HG03378 (cell line): ENCODE results near the gene FBLN2.
"Not testable (repeated sequence)": the region's sequence is repeated elsewhere in the genome, so short reads cannot be mapped to it uniquely, and the experiment has no call there.

Source experiments
- ATAC-seq: cut with Tn5 transposase; IDR thresholded peaks from one replicate; pipeline ENCODE4 v1.9.1; 2021; ENCODE audit warnings: mild to moderate bottlenecking, moderate library complexity; ENCODE audit not compliant: unreplicated experiment

FBLN2 gene

DNA sequence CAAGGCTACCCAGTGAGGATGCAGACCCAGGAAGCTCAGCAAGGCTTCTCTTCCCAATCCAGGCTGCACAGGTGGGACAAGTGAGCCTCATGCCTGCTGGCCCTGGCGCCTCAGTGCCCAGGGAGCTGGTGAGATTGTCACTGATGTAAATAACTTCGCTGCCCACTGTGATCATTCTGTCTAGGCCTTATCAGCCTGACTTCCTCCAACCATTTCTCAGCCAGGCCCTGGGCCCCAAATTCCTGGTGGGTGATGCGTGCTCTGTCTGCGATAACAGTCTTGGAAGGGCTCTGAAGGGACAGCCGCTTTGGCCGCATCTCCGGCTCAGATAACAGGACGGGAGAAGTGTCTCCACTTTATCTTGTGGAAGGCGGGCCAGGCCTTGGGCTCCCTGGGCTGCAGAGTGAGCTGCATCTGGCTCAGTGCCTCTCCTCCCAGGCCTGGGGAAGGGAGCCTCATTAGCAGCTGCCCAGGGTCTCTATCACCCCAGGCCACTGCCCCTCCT, 2.2 kb upstream of the FBLN2 start:
- ATAC-seq, result no peak

DNA sequence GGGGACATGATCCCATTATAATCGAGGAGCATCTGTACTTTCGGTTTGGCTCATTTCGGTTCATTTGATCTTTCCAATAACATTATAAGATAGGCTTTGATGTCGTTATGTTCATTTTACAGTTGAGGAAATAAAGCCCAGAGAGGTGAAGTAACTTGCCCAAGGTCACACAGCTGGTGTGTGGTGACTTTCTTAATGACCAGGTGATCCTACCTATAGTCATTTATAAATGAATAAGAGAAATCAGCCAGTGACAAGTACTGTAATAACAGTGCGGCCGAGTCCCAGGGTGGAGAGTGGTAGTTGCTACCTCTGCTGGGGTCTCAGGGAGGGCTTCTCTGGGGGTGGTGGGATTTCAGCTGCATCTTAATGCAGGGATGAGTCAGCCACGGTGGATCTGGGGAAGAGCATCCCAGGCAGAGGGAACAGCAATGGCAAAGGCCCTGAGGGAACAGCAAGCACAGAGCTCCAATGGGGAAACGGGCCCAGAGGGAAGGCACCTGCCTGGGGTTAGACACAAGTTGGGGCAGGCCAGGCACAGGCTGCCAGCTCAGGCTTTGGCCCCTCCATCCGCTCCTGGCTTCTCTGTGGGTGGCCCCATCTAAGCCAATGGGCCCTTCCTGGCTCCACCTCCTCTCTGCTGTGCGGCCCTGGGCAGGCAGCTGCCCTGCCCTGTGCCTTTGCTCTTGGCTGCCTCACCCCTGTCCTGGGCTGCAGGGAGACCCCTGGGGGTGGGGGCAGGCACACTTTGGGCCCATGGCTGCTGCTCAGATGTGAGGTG, 1.1 kb upstream of the FBLN2 start:
- ATAC-seq, result no peak

DNA sequence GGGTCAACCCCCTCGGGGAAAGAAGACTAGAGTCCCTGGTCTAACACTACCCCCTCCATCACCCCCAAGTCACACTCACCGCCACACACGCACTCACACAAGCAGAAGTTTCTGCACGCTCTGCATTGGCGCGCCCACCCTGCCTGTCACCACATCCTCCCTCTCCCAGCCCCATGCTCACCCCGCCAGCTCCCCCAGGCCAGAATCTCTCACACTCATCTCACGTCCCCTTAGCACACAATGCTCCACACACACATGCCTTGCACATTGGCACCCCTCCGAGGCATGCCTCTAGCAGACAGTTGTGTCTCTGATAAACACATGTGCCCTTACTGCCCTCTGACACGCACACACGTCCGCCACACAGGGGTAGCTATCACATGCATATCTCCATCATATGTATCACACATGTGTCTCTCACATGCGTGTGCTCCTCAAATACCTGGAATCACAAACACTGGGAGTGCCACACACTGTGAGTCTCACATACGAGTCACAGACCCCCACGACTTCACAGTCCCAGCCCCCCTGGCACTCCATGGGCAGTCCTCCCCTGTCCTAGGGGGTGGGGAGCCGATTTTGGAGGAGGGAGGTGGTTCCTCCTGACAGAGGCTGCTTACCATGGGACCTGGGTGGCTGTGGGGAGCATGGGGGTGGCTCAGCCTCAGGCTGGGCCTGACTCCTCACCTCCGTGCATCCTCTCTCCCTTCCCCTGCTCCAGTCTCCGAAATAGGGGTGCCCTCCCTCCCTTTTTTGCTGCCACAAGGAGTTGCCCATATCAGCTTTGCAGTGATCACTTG, 898 bp downstream of the FBLN2 start:
- ATAC-seq, result no peak

DNA sequence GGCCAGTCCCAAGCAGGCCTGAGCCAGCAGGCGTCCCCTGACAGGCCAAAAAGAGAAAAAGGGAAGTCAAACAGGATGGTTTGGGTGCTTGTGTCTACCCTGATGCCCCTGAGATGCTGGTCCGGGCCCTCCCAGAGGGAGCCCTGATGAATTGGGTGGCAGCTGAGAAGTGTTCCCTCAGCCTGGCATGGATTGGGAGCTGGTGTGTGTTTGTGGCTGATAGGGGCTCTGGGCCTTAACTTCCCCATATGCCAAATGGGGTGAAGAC, 1.4 kb downstream of the FBLN2 start:
- ATAC-seq, result no peak

DNA sequence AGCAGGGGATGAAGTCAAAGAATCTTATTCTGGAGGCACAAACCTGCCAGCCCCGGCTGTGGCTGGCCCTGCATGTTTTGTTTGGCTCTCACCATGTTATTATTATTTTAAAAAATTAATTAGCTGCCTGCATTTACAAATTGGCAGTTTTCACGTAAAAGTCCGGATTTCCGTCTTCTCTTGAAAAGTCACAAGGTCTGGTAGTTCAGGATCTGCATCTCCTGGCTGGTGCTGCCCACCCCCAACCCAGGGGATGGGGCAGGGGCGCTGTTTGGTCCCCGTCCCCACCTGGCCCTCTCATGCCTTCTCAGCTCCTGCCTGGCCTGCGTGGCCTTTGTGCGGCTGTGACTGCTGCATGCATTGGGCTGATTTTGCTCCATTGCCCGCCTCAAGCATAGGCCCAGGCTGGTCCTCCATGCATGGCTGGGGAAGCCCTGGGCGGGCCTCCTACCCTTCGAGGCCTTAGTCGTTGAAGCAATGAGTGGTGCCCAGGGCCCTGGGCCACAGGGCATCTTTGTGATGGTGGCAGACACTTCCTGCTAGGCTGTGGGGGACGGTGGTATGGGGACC, 2.0 kb downstream of the FBLN2 start:
- ATAC-seq, result no peak

DNA sequence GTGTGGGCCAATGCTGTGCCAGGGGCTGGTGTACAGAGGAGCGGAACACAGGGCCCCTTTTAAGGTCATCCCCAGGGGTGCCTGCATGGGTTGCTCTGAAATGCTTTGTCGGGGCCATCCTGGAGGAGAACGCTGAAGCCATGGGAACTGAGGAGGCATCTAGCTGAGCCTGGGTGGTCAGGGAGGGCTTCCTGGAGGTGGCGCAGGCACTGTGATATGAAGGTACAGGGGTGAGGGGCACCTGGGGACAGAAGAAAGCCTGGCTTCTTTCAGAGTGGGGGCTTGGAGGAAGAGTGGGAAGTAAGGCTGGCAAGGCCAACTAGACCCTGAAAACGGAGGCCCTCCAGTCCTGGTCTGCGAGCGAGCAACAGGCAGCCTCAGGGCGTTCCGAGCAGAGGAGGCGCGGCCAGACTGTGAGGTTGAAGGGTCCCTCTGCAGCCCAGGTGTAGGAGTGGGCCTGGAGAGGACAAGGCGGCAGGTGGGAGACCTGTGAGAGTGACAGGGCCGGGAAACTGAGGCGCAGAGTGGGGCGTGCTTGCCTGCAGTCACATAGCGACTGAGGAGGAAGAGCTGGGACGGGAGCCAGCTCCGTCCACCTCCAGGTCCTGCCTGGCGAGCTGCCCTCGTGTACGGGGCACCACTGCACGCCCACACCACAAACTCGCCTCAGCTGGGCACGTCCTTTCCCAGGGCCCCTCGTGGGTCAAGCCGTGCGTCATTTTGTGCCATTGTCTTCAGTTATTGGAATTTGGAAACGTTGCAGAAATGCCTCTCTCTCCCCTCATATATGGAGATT, 4.1 kb downstream of the FBLN2 start:
- ATAC-seq, result no peak

DNA sequence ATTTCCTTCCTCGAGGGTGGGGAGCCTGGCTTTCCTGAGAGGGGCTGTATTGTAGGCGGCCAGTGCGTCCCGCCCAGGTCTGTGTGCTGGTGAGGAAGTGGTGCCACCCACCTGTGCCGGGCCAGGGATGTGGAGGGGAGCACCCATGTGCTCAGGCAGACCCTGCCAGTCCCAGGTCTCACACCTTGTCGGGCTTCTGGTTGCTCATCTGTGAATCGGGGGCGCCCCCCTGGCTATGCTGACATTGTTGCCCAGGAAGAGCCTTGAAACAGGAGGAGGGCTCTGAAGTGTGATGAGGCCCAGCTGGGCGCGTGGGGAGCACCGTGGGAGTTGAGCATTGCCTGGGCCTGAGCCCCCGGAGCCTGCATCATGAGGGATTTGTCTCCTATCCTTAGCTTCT, 4.8 kb downstream of the FBLN2 start:
- ATAC-seq, result no peak

DNA sequence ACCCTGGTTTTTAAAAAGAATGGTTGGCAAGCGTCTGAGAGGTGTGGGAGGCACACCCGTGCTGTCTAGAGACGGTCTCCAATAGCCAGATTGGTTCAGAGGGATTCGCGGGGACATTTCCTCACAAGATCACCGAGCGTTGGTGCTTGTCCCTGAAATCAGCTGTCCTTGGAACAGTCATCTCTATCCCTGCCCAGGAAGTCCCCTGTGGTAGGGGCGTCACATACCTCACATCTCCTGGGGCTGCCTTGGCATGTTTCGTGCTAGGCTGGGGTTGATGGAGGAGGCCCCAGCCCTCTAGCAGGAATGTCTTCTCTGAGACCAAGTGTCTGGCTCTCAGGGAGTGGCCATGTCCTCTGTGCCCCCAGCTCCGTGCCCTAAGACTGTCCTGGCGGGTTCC, 6.8 kb downstream of the FBLN2 start:
- no peak for ATAC-seq

DNA sequence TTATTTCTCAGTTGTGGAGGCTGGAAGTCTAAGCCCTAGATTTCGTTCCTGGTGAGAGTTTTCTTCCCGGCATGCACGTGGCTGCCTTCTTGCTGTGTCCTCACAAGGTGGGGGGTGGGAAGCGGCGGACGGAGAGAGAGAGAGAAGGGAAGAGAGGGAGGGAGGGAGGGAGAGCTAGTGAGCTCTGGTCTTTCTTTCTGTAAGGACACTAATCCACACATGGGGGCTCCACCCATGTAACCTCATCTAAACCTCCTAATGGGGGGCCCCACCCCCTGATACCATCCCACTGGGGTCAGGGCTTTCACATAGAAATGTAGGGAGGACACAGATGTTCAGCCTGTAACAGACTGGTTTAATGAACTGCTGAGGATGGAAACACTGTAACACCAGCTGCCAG, 7.3 kb downstream of the FBLN2 start:
- no peak for ATAC-seq

DNA sequence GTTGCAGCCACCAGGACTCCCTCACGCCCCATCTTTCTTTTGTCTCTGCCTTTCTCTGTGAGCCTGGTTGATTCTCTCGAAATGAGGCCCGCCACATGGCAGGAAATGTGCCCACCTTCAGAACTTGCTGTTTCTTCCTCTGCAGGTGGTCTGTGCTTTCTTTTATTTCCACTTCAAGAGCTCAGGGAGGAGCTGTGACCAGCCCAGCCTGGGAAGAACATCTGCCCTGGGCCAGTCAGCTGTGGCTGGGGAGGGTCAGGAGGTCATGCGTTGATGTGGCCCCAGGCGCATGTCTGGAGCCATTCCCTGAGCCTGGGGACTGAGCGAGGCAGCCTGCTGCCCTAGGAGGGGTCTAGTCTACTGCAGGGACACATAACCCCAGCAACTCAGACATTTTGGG, 8.0 kb downstream of the FBLN2 start:
- ATAC-seq, result no peak

DNA sequence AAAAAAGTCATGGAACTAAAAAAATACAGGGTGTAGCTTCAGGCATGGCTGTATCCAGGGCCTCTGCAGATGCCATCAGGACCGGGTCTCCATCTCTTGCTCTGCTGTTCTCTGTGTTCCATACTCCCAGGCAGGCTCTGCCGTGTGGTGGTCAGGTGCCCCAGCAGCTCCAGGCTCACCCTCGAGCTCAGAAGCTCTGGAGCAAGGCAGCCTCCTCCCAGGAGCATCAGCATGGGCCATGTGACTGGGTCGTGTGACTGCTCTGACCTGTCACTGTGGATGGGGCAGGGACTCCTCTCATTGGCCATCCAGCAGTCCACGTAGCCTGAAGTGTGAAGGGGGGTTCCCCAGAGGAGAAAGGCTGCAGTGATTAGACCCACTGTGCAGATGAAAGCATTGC, 8.5 kb downstream of the FBLN2 start:
- no peak for ATAC-seq

DNA sequence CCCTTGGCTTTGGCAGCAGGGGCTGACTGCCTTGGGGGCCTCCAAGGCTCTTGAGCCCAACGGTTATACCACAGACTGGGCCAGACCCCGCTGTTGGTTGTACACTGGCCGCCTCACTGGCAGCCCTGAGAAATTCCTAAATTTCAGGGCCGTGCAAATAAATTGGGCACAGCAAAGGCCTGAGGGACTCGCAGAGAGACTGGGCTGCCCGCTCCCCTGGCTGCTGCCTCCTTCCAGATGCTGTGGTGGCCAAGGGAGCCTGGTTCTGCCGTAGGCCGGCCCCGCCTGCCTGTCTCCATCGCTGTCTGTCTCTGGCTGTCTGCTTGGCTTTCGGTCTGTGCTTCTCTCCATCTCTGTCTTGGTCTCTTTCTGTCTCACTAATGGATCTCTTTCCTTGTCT, 9.0 kb downstream of the FBLN2 start:
- no peak for ATAC-seq

DNA sequence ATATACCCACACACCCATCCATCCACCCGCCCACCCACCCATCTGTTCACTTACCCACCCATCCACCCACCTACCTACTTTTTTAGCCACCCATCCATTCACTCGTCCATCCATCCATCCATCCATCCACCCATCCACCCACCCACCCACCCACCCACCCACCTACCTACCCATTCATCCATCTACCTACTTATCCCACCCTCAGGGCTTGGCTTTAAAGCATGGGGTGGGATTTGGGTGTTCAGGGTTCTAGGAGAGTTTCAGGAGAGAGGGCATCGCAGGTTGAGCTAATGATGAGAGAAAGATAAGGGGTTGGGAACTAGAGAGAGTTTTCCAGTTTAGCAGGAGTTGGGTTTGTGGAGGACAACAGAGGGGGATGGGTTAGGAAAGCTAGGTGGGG, 9.7 kb downstream of the FBLN2 start:
- no peak for ATAC-seq

DNA sequence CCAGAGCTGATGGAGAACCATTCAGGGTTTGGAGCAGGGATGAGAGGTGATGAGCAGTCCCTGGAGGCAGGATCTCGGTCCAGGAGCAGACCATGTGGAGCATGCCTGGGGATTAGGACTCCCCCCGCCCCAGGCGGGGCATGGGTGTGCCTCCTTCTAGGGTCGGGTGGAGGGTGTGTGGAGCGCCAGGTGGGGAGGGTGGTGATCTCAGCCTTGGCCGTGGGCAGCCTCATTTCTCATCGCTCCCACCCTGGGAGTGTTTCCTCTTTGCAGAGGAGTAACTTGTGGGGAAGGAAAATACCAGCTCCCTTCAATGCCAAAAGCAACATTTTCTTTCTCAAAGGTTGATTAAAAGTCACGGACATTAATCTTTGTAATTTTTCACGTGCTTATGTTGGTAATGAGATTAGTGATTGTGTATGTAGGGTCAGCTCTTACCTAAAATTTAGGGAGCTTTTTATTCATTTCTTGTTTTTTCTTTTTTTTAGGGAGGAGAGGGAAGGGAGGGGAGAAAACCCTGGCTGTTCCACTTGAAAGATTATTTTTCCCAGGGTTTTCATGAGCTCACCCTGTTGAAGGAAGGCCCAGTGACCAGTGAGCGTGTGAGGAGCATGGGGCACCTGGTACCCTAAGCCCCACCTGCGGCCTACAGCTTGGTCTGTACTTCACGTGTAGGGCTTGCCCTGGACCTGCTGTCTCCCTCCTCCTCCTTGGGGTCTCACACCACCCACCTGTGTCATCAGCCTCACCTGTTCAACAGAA, 11.0 kb downstream of the FBLN2 start:
- no peak for ATAC-seq

DNA sequence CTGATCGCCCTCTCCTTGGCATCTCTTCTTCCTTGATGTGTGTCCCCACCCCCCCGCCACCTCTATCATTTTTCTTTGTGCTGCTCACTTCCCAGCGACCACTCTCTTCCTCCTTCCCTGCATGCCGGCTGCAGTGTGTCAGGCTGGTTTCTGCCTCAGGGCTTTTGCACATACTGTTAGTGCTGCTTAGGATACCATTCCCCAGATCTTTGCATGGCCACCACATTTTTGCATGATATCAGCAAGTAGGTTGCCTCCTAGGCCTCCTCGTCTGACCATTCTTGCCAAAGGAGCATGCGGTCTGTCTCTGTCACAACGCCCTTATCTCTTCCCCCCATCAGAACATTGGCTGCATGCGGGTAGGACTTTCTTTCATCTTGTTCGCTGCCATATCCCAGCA, 12.5 kb downstream of the FBLN2 start:
- ATAC-seq, result no peak

DNA sequence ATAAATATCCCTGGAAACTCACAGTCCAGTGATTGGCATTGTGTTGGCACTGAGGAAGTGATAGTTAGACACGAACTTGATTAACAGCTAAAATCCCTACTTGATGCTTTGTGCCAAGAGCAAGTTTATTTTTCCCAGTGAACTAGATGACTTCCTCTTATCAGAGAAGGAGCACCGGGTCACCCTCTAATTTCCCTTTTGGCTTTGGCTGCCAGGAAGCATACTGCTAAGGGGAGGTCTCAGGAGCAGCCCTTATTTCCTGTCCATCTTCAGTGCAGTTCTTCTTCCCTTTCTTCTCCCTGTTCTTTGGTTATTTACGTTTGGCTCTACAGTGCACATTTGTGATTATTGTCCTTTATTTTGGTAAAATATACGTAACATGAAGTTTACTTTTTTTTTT, 13.0 kb downstream of the FBLN2 start:
- ATAC-seq, result no peak

DNA sequence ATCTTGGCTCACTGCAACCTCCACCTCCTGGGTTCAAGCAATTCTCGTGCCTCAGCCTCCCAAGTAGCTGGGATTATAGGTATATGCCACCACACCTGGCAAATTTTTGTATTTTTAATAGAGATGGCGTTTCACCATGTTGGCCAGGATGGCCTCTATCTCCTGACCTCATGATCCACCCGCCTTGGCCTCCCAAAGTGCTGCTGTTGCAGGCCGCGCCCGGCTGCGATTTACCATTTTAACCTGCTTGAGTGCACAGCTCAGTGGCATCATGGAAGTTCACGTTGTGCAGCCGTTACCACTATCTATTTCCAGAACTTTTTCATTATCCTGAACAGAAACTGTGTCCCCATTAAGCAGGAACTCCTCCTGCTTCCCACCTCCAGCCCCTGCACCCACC, 13.5 kb downstream of the FBLN2 start:
- not testable (repeated sequence) for ATAC-seq

DNA sequence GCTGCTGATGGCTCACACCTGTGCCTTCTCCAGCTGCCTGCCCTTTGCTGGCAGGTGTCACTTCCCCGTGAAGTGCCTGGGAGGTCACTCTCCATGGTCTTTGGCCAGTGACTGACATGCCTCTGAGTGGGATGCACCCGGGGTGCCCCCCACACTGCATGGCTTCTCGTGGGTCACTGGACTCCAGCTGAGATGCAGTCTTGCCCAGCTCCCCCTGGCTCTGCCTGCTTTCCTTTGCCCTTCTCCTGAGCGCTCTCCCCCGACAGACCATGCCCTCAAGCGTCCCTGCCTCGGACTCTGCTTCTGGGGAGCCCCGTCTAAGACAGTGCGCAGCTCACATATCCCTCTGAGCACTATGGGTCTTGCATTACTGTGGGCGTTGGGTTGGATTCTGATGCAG, 14.4 kb downstream of the FBLN2 start:
- ATAC-seq, result no peak

DNA sequence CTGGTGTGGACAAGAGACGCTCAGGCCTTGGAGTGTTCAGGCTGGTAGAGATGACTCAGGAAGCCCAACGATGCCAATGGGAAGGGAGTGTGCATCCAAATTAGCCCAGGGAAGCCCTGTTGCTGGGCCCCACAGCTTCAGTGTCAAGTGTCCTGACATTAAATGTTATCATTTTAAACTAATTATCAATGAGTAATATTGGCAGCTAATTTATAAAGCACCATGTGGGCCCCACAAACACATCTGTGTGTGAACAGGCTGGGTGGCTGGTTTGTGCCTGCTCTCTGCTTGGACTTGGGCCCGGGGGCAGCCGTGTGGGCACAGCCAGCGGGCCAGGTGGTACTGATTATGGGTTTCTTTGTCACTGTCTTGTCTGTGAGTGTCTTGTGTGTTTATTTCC, 15.0 kb downstream of the FBLN2 start:
- ATAC-seq, result no peak

DNA sequence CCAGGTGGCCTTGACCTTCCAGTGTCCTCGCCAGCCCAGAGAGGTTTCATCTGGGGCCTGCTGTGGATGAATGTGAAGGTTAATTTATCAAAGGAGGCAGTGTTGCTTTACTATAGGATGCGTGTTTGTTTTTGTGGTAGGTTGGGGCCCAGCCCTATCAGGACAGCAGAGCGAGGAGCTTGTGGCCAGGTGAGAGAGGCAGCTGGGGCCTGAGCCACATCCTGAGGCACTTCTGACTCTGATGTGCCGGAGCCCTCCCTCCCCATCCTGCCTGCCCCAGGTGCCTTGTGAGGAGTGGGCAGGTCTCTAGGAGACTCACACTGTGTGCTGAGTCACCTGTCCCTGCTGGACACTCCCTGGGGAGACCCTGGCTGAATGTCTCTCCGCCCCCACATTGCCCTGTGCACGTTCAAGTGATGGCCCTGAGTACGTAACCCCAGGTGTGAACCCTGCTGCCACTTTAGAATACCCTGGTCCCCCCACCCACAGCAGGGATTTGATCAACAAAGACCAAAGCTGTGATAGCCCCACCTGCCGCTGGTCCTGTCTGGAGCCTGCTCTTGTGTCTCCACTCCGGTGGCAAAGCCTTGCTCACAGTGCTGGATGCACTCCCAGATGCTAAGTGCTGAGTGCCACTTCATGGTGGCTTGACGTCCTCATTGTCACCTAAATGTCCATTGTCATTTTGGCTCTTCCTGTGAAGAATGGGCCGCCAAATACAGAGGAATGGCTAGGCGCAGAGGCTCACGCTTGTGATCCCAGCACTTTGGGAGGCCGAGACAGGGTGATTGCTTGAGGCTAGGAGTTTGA, 16.0 kb downstream of the FBLN2 start:
- no peak for ATAC-seq
